ENCODE results near the gene SIX5. TPM values are rescaled to one million over a fixed set of nuclear protein-coding genes. Genes with fewer than 3 reads are reported as not detected.

The SIX5 gene
- total RNA-seq, 1 experiment from 2014 or later, result 38.7 TPM

DNA sequence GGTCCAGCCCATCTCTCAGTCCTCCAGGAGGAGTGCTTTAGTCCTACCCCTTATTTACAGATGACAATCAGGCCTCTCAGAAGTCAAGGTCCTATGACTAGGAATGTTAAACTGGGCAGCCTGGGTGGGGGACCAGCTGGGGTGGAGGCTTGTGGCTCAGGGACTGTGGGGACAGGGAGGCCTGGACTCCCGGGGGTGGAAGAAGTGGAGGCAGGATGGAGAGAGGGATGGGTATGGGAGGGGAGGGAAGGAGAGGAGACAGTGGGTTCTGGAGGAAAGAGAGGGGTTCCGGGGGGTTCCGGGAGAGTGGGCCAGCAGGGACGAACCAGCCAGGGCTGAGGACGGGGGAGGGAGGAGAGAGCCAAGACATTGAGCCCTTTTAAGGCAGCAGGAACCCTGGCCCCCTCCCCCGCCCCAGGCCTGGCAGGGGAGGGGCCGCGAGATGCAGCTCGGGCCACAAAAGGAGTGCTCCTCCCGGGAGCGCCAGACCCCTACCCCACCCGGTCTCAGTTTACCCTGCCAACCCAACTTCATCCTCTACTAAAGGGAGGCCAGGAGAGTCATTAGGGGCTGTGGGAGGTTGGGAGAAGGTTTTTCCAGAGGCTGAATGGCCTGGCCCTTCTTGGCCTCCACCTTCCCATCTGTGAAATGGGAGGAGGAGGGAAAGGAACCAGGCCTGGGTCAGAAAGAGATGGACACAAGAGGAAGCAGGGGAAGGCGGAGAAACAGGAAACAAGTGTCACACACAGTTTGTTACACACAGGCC is 11.6 kb upstream of the SIX5 start:
- no peak for DNase-seq (ENCODE audit: low read depth, low spot score)
- TF ChIP-seq, protein P1, sequence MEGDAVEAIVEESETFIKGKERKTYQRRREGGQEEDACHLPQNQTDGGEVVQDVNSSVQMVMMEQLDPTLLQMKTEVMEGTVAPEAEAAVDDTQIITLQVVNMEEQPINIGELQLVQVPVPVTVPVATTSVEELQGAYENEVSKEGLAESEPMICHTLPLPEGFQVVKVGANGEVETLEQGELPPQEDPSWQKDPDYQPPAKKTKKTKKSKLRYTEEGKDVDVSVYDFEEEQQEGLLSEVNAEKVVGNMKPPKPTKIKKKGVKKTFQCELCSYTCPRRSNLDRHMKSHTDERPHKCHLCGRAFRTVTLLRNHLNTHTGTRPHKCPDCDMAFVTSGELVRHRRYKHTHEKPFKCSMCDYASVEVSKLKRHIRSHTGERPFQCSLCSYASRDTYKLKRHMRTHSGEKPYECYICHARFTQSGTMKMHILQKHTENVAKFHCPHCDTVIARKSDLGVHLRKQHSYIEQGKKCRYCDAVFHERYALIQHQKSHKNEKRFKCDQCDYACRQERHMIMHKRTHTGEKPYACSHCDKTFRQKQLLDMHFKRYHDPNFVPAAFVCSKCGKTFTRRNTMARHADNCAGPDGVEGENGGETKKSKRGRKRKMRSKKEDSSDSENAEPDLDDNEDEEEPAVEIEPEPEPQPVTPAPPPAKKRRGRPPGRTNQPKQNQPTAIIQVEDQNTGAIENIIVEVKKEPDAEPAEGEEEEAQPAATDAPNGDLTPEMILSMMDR (IDR thresholded peaks at IDR 0.05), result no peak
- TF ChIP-seq TCF7L2 (IDR thresholded peaks at IDR 0.05; ENCODE audit: low read depth, low read length) (no peak), POLR2AphosphoS5 (IDR thresholded peaks at IDR 0.05; ENCODE audit: low read depth, low read length) (no peak), SIN3A (IDR thresholded peaks at IDR 0.05; ENCODE audit: borderline replicate concordance, insufficient read depth, low read depth, low read length) (no peak)
- TF ChIP-seq, protein P2, sequence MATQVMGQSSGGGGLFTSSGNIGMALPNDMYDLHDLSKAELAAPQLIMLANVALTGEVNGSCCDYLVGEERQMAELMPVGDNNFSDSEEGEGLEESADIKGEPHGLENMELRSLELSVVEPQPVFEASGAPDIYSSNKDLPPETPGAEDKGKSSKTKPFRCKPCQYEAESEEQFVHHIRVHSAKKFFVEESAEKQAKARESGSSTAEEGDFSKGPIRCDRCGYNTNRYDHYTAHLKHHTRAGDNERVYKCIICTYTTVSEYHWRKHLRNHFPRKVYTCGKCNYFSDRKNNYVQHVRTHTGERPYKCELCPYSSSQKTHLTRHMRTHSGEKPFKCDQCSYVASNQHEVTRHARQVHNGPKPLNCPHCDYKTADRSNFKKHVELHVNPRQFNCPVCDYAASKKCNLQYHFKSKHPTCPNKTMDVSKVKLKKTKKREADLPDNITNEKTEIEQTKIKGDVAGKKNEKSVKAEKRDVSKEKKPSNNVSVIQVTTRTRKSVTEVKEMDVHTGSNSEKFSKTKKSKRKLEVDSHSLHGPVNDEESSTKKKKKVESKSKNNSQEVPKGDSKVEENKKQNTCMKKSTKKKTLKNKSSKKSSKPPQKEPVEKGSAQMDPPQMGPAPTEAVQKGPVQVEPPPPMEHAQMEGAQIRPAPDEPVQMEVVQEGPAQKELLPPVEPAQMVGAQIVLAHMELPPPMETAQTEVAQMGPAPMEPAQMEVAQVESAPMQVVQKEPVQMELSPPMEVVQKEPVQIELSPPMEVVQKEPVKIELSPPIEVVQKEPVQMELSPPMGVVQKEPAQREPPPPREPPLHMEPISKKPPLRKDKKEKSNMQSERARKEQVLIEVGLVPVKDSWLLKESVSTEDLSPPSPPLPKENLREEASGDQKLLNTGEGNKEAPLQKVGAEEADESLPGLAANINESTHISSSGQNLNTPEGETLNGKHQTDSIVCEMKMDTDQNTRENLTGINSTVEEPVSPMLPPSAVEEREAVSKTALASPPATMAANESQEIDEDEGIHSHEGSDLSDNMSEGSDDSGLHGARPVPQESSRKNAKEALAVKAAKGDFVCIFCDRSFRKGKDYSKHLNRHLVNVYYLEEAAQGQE (IDR thresholded peaks at IDR 0.05; ENCODE audit: insufficient read depth in 1 of 2, low read depth in 2 of 2, low read length in 1 of 2), result no peak
- intact Hi-C loops (cut with micrococcal nuclease; ENCODE audit: unreplicated experiment) (no loop called here), in situ Hi-C loops (cut with HindIII; ENCODE audit: low pct_unique_long_range_greater_than_20kb, low sequenced_read_pairs) (no loop called here)
- BruUV-seq (replicated peaks), result no TSS peak
- Histone ChIP-seq H3K27me3 (ENCODE audit: control insufficient read depth, insufficient read depth, low read length) (no peaks in the 10 kb centered on the region), H3K4me3 (ENCODE audit: low read depth in 2 of 2, low read length in 2 of 2) (peak overlapping the region; percentile 52 to 62), H3K4me1 (ENCODE audit: control insufficient read depth, insufficient read depth, low read length) (peaks cover 25% of the 10 kb centered on the region), H3K27ac (ENCODE audit: low read length) (peak overlapping the region; percentile 67), H3K9me3 (ENCODE audit: control insufficient read depth, insufficient read depth, low read depth, low read length) (no peaks in the 10 kb centered on the region), H3K36me3 (ENCODE audit: control insufficient read depth, insufficient read depth, low read length) (no peaks in the 10 kb centered on the region)
- ATAC-seq, result no peak
- CTCF ChIA-PET, result no interaction called here
- POLR2A ChIA-PET, result no interaction called here

DNA sequence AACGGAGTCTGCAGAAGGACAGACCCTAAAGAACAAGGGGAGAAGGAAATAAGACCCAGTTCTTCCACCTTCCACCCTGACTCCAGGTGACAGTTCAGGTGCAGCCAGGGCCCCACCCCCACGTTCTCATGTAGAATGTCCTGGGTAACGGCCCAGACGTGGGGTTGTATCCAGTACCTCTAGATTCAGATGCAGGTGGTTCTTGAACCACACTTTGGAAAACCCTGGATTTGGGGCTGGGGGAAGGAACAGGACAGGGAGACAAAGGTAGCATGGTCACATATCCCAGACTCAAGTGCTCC is 11.0 kb upstream of the SIX5 start:
- BruUV-seq (replicated peaks), result no TSS peak
- DNase-seq (ENCODE audit: low read depth, low spot score), result no peak
- peak overlapping the region; percentile 67 for H3K27ac ChIP-seq (ENCODE audit: low read length)
- intact Hi-C loops (cut with micrococcal nuclease; ENCODE audit: unreplicated experiment) (no loop called here), in situ Hi-C loops (cut with HindIII; ENCODE audit: low pct_unique_long_range_greater_than_20kb, low sequenced_read_pairs) (no loop called here)
- H3K27me3 ChIP-seq (ENCODE audit: control insufficient read depth, insufficient read depth, low read length), result no peaks in the 10 kb centered on the region
- no peaks in the 10 kb centered on the region for H3K36me3 ChIP-seq (ENCODE audit: control insufficient read depth, insufficient read depth, low read length)
- ATAC-seq, result no peak
- TF ChIP-seq, protein P2 (IDR thresholded peaks at IDR 0.05; ENCODE audit: insufficient read depth in 1 of 2, low read depth in 2 of 2, low read length in 1 of 2), result no peak
- TF ChIP-seq, protein P1 (IDR thresholded peaks at IDR 0.05), result no peak
- TF ChIP-seq SIN3A (IDR thresholded peaks at IDR 0.05; ENCODE audit: borderline replicate concordance, insufficient read depth, low read depth, low read length), result no peak
- no peak for TF ChIP-seq TCF7L2 (IDR thresholded peaks at IDR 0.05; ENCODE audit: low read depth, low read length)
- TF ChIP-seq POLR2AphosphoS5 (IDR thresholded peaks at IDR 0.05; ENCODE audit: low read depth, low read length), result no peak
- no peaks in the 10 kb centered on the region for H3K9me3 ChIP-seq (ENCODE audit: control insufficient read depth, insufficient read depth, low read depth, low read length)
- peaks cover 25% of the 10 kb centered on the region for H3K4me1 ChIP-seq (ENCODE audit: control insufficient read depth, insufficient read depth, low read length)
- H3K4me3 ChIP-seq (ENCODE audit: low read depth in 2 of 2, low read length in 2 of 2), result peak overlapping the region; percentile 52 to 62; a peak in 3 of 4 replicates
- CTCF ChIA-PET, result no interaction called here
- POLR2A ChIA-PET, result no interaction called here
